ENCODE measurements around the gene RBSN. TPM values are rescaled to one million over a fixed set of nuclear protein-coding genes. Genes with fewer than 3 reads are reported as not detected.

RBSN gene
- total RNA-seq, 2 experiments from 2014 or later, result 13.5 to 15.0 TPM

DNA sequence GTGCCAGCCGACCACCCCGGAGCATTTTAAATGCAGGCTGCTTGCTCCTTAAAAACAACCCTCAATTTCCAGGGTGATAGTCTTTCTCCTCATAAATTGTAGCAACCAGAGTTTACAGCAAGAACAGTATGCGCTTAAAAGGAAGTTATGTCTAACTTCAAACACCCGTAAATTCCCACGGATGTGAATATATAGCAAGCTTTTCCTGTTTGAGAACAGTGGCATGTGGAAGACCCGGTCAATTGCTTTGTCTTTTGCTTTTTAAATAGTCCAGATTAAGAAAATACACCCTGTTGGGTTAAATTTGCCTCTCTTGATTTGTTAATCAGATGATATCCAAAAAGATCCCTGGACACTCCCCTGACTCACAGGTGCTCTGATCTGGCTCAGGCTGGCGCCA lies 54.6 kb downstream of the RBSN start:
- Mint-ChIP-seq H3K36me3 (ENCODE audit: low read depth) (peaks cover 42% of the 10 kb centered on the region), H3K4me3 (no peak overlapping the region)
- no peak for ATAC-seq

DNA sequence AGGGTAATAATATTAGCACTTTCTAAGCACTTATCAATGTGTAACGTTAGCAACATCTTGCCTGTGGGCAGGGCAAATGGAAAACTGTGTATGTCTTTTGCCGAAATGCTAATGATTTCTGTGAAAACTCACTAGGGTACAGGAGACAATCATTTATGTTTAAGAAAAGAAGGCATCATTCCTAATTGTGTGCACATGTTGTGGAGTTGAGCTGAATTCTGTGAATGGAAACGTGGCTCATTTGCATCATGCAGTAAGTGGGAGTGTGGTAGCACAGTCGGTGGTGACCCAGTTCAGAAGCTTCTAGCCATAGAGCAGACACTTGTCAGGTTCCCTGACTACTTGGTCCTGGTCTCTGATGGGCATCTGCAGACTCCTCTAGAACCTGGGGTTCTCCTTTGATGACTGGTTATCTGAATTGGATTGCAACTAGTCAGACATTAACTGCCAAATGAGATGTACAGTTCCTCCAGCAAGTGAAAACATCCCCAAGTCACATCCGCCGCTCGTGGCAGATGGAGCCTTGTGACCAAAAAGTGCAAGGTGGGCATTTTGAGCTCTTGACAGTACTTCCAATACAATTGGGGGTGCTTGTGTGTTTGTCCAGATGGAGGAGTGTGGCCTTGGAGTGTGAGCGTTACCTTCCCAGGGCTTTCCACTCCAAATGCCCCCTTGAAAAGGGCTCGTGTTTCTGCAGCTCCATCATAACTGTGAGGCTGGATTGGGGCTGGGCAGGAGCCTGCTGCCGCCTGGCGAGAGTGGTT lies 55.4 kb downstream of the RBSN start:
- Mint-ChIP-seq H3K27me3 (no peaks in the 10 kb centered on the region), H3K4me3 (no peak overlapping the region), H3K36me3 (ENCODE audit: low read depth) (peaks cover 42% of the 10 kb centered on the region)

More for the DNA sequence above, 54.6 kb downstream of the RBSN start:
- peaks cover 30% of the 10 kb centered on the region for H3K4me1 Mint-ChIP-seq
- POLR2A ChIA-PET, result interaction anchor here (0.7 kb wide), 1 partner anchor 21 kb away, joined by 4 read pairs; the partner anchor contains the start of gene MRPS25
- H3K9me3 Mint-ChIP-seq (ENCODE audit: low read depth), result no peaks in the 10 kb centered on the region
- H3K27ac Mint-ChIP-seq, result peak overlapping the region; percentile 86
- no peaks in the 10 kb centered on the region for H3K27me3 Mint-ChIP-seq
- no peak for DNase-seq
- CTCF ChIA-PET, result interaction anchor here (0.9 kb wide), 1 partner anchor 47 kb away, joined by 3 read pairs; no protein-coding TSS in a partner anchor
- intact Hi-C loops (cut with DNase I, micrococcal nuclease), result no loop called here

GRCh38 chr3:15042936-15043335 lies 56.0 kb downstream of the RBSN start:
- H3K27ac Mint-ChIP-seq, result peak overlapping the region; percentile 37
- peaks cover 45% of the 10 kb centered on the region for H3K36me3 Mint-ChIP-seq (ENCODE audit: low read depth)
- DNase-seq (no peak), ATAC-seq (no peak)
- CTCF ChIA-PET, result no interaction called here
- H3K9me3 Mint-ChIP-seq (ENCODE audit: low read depth), result no peaks in the 10 kb centered on the region
- no peak overlapping the region for H3K4me3 Mint-ChIP-seq
- H3K27me3 Mint-ChIP-seq, result no peaks in the 10 kb centered on the region
- intact Hi-C loops (cut with DNase I, micrococcal nuclease), result no loop called here
- POLR2A ChIA-PET, result no interaction called here
- peaks cover 30% of the 10 kb centered on the region for H3K4me1 Mint-ChIP-seq

More for the DNA sequence above, 55.4 kb downstream of the RBSN start:
- Mint-ChIP-seq H3K9me3 (ENCODE audit: low read depth) (no peaks in the 10 kb centered on the region), H3K4me1 (peaks cover 30% of the 10 kb centered on the region), H3K27ac (peak overlapping the region; percentile 48)
- intact Hi-C loops (cut with DNase I, micrococcal nuclease), result no loop called here
- ATAC-seq (no peak), DNase-seq (no peak)
- POLR2A ChIA-PET, result interaction anchor here (0.7 kb wide), 1 partner anchor 22 kb away, joined by 4 read pairs; the partner anchor contains the start of gene MRPS25
- CTCF ChIA-PET, result no interaction called here

GRCh38 chr3:15041950-15042349 lies 57.0 kb downstream of the RBSN start:
- POLR2A ChIA-PET, result no interaction called here
- no peak for DNase-seq
- H3K4me1 Mint-ChIP-seq, result peaks cover 30% of the 10 kb centered on the region
- H3K36me3 Mint-ChIP-seq (ENCODE audit: low read depth), result peaks cover 48% of the 10 kb centered on the region
- H3K27me3 Mint-ChIP-seq, result no peaks in the 10 kb centered on the region
- no peaks in the 10 kb centered on the region for H3K9me3 Mint-ChIP-seq (ENCODE audit: low read depth)
- no peak overlapping the region for H3K4me3 Mint-ChIP-seq
- no peak for ATAC-seq
- intact Hi-C loops (cut with DNase I, micrococcal nuclease), result no loop called here
- H3K27ac Mint-ChIP-seq, result peak overlapping the region; percentile 55
- CTCF ChIA-PET, result no interaction called here

DNA sequence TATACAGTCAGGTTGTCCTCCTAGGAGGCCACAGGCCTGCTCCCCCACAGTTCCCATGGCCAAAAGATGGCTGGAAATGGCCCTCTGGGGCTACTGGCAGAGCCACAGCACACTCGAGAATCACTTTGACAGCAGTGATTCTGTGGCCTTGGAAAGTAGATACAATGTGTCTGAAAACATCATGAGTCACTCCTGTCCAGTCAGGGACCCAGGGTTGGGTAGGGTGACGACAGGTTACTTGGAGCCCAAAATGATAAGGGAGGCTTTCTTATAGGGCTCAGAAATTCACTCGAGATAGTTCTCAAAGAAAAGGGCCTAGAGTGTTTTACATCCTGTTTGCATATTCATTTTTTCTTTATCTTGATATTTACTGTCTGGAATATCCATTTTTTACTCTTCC lies 58.1 kb downstream of the RBSN start:
- Mint-ChIP-seq H3K27me3 (no peaks in the 10 kb centered on the region), H3K36me3 (ENCODE audit: low read depth) (peaks cover 42% of the 10 kb centered on the region), H3K4me1 (peaks cover 28% of the 10 kb centered on the region), H3K27ac (peak overlapping the region; percentile 55), H3K4me3 (no peak overlapping the region), H3K9me3 (ENCODE audit: low read depth) (no peaks in the 10 kb centered on the region)
- no peak for ATAC-seq
- ChIA-PET CTCF (no interaction called here), POLR2A (no interaction called here)
- intact Hi-C loops (cut with DNase I, micrococcal nuclease), result no loop called here
- no peak for DNase-seq

DNA sequence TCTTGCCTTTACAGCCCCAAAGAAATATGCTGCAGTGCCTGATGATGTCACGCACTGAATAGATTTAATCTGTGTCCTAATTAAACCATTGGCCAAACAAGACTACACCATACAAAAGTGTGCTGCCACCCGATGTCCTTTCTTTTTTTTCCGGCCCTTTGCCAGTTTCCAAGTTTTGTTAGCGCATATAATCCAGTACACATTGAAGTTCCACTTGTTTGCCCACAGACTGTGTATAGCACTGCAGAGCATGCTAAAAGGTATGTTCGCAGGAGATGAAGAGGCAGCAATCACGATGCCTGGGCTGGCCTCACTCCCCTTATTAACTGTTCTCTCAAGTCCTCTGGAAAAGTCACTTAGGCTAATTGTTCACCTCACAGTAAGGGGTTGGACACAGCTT lies 60.6 kb downstream of the RBSN start:
- intact Hi-C loops (cut with DNase I, micrococcal nuclease), result no loop called here
- H3K4me1 Mint-ChIP-seq, result peaks cover 5% of the 10 kb centered on the region
- no peaks in the 10 kb centered on the region for H3K27me3 Mint-ChIP-seq
- DNase-seq, result no peak
- ChIA-PET CTCF (interaction anchor here (1.9 kb wide), 1 partner anchor 13 kb away, joined by 8 read pairs; no protein-coding TSS in a partner anchor), POLR2A (no interaction called here)
- peak overlapping the region; percentile 24 for H3K27ac Mint-ChIP-seq
- H3K9me3 Mint-ChIP-seq (ENCODE audit: low read depth), result no peaks in the 10 kb centered on the region
- ATAC-seq, result no peak
- H3K36me3 Mint-ChIP-seq (ENCODE audit: low read depth), result peaks cover 35% of the 10 kb centered on the region
- no peak overlapping the region for H3K4me3 Mint-ChIP-seq

- ChIA-PET CTCF (no interaction called here), POLR2A (no interaction called here)
- H3K9me3 Mint-ChIP-seq (ENCODE audit: low read depth), result no peaks in the 10 kb centered on the region
- H3K4me3 Mint-ChIP-seq, result no peak overlapping the region
- intact Hi-C loops (cut with DNase I, micrococcal nuclease), result no loop called here
- DNase-seq, result no peak
- no peaks in the 10 kb centered on the region for H3K4me1 Mint-ChIP-seq
- no peak for ATAC-seq
- H3K27ac Mint-ChIP-seq, result no peak overlapping the region
- H3K36me3 Mint-ChIP-seq (ENCODE audit: low read depth), result peaks cover 38% of the 10 kb centered on the region
- H3K27me3 Mint-ChIP-seq, result no peaks in the 10 kb centered on the region
Measured at GRCh38 chr3:15033103-15033502, 65.8 kb downstream of the RBSN start.

DNA sequence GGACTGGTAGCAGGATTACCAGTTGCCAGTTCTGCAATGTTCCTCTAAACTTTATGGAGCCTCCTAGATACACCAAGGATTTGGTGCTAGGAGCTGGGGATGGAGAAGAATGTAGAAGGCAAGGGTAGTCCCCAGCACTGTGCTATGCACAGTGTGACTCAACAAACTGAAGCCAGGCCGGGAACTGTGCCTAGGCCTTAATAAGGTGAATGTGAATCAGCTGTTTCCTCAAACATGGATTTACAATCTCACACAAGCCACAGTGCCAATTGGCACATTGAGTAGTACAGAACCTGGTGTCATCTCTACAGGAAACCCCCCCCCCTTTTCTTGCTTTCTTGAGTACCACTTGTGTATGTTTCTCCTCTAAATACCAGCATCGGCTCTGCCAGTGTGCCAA lies 66.3 kb downstream of the RBSN start:
- CTCF ChIA-PET, result no interaction called here
- Mint-ChIP-seq H3K9me3 (ENCODE audit: low read depth) (no peaks in the 10 kb centered on the region), H3K36me3 (ENCODE audit: low read depth) (peaks cover 33% of the 10 kb centered on the region), H3K27me3 (no peaks in the 10 kb centered on the region), H3K27ac (no peak overlapping the region), H3K4me1 (no peaks in the 10 kb centered on the region), H3K4me3 (no peak overlapping the region)
- intact Hi-C loops (cut with DNase I, micrococcal nuclease), result no loop called here
- no peak for DNase-seq
- POLR2A ChIA-PET, result no interaction called here
- ATAC-seq, result no peak

DNA sequence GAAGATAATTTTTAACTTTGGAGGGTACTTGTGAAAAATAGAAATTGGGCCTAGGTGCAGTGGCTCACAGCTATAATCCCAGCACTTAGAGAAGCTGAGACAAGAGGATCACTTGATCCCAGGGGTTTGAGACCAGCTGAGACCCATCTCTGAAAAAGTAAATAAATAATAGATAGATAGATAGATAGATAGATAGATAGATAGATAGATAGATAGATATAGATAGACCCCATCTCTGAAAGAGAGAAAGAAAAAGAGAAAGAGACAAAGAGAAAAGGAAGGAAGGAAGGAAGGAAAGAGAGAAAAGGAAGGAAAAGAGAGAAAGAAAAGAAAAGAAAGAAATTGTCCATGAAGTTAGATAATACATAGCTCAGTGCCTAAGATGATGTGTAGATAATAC lies 69.3 kb downstream of the RBSN start:
- ChIA-PET CTCF (interaction anchor here (0.7 to 1.6 kb wide), 9 partner anchors 10 to 1238 kb away, joined by 3 to 4 read pairs (median 3); no protein-coding TSS in a partner anchor), POLR2A (interaction anchor here (0.7 kb wide), 1 partner anchor 41 kb away, joined by 6 read pairs; no protein-coding TSS in a partner anchor)
- DNase-seq (no peak), ATAC-seq (no peak)
- Mint-ChIP-seq H3K36me3 (ENCODE audit: low read depth) (peaks cover 35% of the 10 kb centered on the region), H3K4me3 (no peak overlapping the region), H3K4me1 (no peaks in the 10 kb centered on the region), H3K9me3 (ENCODE audit: low read depth) (no peaks in the 10 kb centered on the region), H3K27ac (no peak overlapping the region), H3K27me3 (no peaks in the 10 kb centered on the region)
- intact Hi-C loops (cut with DNase I, micrococcal nuclease), result no loop called here

DNA sequence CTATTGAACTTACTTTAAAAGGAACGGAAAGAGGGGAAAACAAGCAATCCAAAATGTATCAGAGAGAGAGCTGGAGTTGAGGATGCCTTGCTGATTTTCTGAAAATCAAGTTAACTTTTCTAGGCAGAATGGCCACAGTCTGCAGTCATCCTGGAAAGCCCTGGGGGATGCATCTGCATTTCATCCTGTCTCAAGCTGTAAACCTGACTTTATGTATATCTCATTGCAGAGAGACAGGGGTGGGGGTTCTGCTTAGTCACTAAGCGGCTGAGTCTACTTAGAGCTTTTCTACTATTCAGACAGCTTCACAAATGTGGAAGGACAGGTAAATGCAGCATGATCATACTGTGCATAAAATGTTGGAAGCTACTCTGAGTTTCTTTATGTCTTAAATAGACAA lies 75.2 kb downstream of the RBSN start:
- no peaks in the 10 kb centered on the region for H3K27me3 Mint-ChIP-seq
- H3K36me3 Mint-ChIP-seq (ENCODE audit: low read depth), result peaks cover 33% of the 10 kb centered on the region
- intact Hi-C loops (cut with DNase I, micrococcal nuclease), result loop anchor here in 1 of 2 experiments (5.0 kb wide), 1 partner anchor 96 kb away; no protein-coding TSS in a partner anchor
- H3K9me3 Mint-ChIP-seq (ENCODE audit: low read depth), result no peaks in the 10 kb centered on the region
- no peak overlapping the region for H3K4me3 Mint-ChIP-seq
- ATAC-seq (no peak), DNase-seq (no peak)
- ChIA-PET POLR2A (interaction anchor here (0.6 kb wide), 1 partner anchor 120 kb away, joined by 3 read pairs; no protein-coding TSS in a partner anchor), CTCF (interaction anchor here (0.9 to 1.2 kb wide), 3 partner anchors 9 to 20 kb away, joined by 3 to 4 read pairs (median 4); no protein-coding TSS in a partner anchor)
- H3K4me1 Mint-ChIP-seq, result no peaks in the 10 kb centered on the region
- no peak overlapping the region for H3K27ac Mint-ChIP-seq

GRCh38 chr3:15023249-15023648 lies 75.7 kb downstream of the RBSN start:
- DNase-seq (no peak), ATAC-seq (no peak)
- Mint-ChIP-seq H3K4me1 (no peaks in the 10 kb centered on the region), H3K9me3 (ENCODE audit: low read depth) (no peaks in the 10 kb centered on the region), H3K36me3 (ENCODE audit: low read depth) (peaks cover 36% of the 10 kb centered on the region), H3K27me3 (no peaks in the 10 kb centered on the region), H3K27ac (no peak overlapping the region), H3K4me3 (no peak overlapping the region)
- POLR2A ChIA-PET, result interaction anchor here (0.6 kb wide), 1 partner anchor 119 kb away, joined by 3 read pairs; no protein-coding TSS in a partner anchor
- intact Hi-C loops (cut with DNase I, micrococcal nuclease), result loop anchor here in 1 of 2 experiments (5.0 kb wide), 1 partner anchor 96 kb away; no protein-coding TSS in a partner anchor
- CTCF ChIA-PET, result interaction anchor here (0.9 to 1.0 kb wide), 2 partner anchors 8 to 14 kb away, joined by 4 read pairs; no protein-coding TSS in a partner anchor
